ENCODE measurements around the gene TBX5.

The TBX5 gene

GRCh38 chr12:114430306-114430705 is 24.4 kb upstream of the TBX5 start:
- no peak for DNase-seq

GRCh38 chr12:114425031-114425626 is 19.2 kb upstream of the TBX5 start:
- DNase-seq = no peak

- DNase-seq = no peak
These were observed 15.0 kb upstream of the TBX5 start for GRCh38 chr12:114420944-114421335.

GRCh38 chr12:114420182-114420943 is 14.4 kb upstream of the TBX5 start:
- no peak for DNase-seq

GRCh38 chr12:114416028-114416427 is 10.1 kb upstream of the TBX5 start:
- no peak for DNase-seq

- DNase-seq = no peak
These were observed 9.6 kb upstream of the TBX5 start for GRCh38 chr12:114415525-114415868.

GRCh38 chr12:114414866-114415524 is 9.1 kb upstream of the TBX5 start:
- DNase-seq = no peak

- DNase-seq = no peak
These were observed 8.3 kb upstream of the TBX5 start for GRCh38 chr12:114414031-114414865.

GRCh38 chr12:114412825-114413749 is 7.1 kb upstream of the TBX5 start:
- DNase-seq = no peak

- DNase-seq = no peak
These were observed 6.4 kb upstream of the TBX5 start for GRCh38 chr12:114412307-114412706.

- no peak for DNase-seq
These were observed 5.3 kb upstream of the TBX5 start for GRCh38 chr12:114411071-114411837.

- no peak for DNase-seq
These were observed 4.1 kb upstream of the TBX5 start for GRCh38 chr12:114409852-114410600.

- DNase-seq = no peak
These were observed 3.2 kb upstream of the TBX5 start for GRCh38 chr12:114408886-114409851.

- no peak for DNase-seq
These were observed 2.5 kb upstream of the TBX5 start for GRCh38 chr12:114408471-114408885.

GRCh38 chr12:114407842-114408411 is 2.0 kb upstream of the TBX5 start:
- no peak for DNase-seq

- no peak for DNase-seq
These were observed 1.3 kb upstream of the TBX5 start for GRCh38 chr12:114406984-114407841.

GRCh38 chr12:114406316-114406983 is 506 bp upstream of the TBX5 start:
- DNase-seq = no peak
